OCI-LY3 (cell line): ENCODE data around the gene MED16.

Experiments
- H2AFZ ChIP-seq: fragments of 200-600, 300-600 bp; shearing (Covaris generic); 2 replicates; pipeline ENCODE4 v1.6.0; 2014; ENCODE audit warnings: antibody characterized with exemption, low read depth, low read length
- H3K27ac ChIP-seq: fragments of 200-600, 300-600 bp; sonication (generic); 2 replicates; pipeline ENCODE4 v1.5.1; 2014; ENCODE audit warnings: mild to moderate bottlenecking, low read length, moderate library complexity, mixed read lengths
- H3K27me3 ChIP-seq: fragments of 200-600, 300-600 bp; sonication (generic); 2 replicates; pipeline ENCODE4 v1.6.1; 2014; ENCODE audit warnings: low read depth, low read length, mixed read lengths
- H3K36me3 ChIP-seq: fragments of 200-600, 300-600 bp; sonication (generic); replicated peaks from 2 replicates; pipeline ENCODE3; 2014; ENCODE audit warnings: low read depth, low read length, mixed read lengths
- H3K4me1 ChIP-seq: fragments of 300-600, 200-600 bp; sonication (generic); 2 replicates; pipeline ENCODE4 v1.6.1; 2014; ENCODE audit warnings: low read length, mixed read lengths
- H3K4me2 ChIP-seq: fragments of 200-600, 300-600 bp; sonication (generic); 2 replicates; pipeline ENCODE4 v1.6.1; 2014; ENCODE audit warnings: low read length, mixed read lengths
- H3K4me3 ChIP-seq: fragments of 300-600, 200-600 bp; sonication (generic); 2 replicates; pipeline ENCODE4 v1.5.1; 2014; ENCODE audit warnings: antibody characterized with exemption, mild to moderate bottlenecking, low read length, moderate library complexity
- H3K79me2 ChIP-seq: fragments of 300-600, 200-600 bp; shearing (Covaris generic); 2 replicates; pipeline ENCODE4 v1.6.1; 2014; ENCODE audit warnings: mild to moderate bottlenecking, low read length, mixed read lengths
- H3K9ac ChIP-seq: fragments of 300-600, 200-600 bp; shearing (Covaris generic); 2 replicates; pipeline ENCODE4 v1.6.0; 2014; ENCODE audit warnings: mild to moderate bottlenecking, low read length, moderate library complexity
- H3K9me3 ChIP-seq: fragments of 200-600, 300-600 bp; shearing (Covaris generic); 2 replicates; pipeline ENCODE4 v1.6.1; 2014; ENCODE audit warnings: low read length, mixed read lengths; ENCODE audit not compliant: insufficient read depth
- H4K20me1 ChIP-seq: fragments of 200-600, 300-600 bp; sonication (generic); 2 replicates; pipeline ENCODE4 v1.6.1; 2016; ENCODE audit warnings: low read length, mixed read lengths; ENCODE audit not compliant: insufficient read depth
- CTCF ChIP-seq: fragments of 200-600, 300-600 bp; sonication (generic); IDR thresholded peaks from 2 replicates; pipeline ENCODE4 v1.5.1; 2014; ENCODE audit warnings: antibody characterized with exemption, low read length, low read depth
- EZH2phosphoT487 ChIP-seq: fragments of 200-600 bp; shearing (Covaris generic); IDR thresholded peaks from 2 replicates; pipeline ENCODE4 v1.6.1; 2018; ENCODE audit warnings: antibody characterized with exemption, mixed run types, low read depth

MED16 gene

DNA sequence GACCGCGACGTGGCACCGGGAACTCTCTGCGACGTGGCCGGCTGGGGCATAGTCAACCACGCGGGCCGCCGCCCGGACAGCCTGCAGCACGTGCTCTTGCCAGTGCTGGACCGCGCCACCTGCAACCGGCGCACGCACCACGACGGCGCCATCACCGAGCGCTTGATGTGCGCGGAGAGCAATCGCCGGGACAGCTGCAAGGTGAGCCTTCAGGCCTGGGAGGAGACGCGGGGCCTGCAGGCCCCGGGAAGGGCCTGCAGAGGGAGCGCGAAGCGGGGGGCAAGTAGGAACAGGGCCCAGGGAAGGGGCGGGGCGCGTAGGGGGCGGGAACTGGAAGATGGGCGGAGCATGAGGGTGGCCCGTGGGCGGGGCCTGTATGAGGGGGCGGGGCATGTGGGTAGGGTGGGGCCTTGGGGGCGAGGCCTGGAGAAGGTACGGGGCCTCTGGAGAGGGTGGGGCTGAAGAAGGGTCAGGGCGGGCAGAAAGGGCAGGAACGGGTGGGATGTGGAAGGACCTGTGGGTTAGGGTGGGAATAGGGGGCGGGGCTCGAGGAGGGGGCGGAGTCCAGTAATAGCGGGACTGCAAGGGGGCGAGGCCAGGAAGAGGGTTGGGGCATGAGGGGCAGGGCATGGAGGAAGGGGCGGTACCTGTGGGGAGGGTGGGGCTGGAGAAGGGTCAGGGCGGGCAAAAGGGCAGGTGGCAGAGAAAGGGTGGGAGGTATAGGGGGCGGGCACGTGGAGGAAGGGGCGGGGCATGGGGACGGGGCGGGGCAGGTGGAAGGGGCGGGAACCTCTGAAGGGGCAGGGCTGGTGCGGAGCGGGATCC, 31.0 kb downstream of the MED16 start:
- Histone ChIP-seq H3K27ac (no peak overlapping the region), H2AFZ (no peak overlapping the region), H4K20me1 (no peaks in the 10 kb centered on the region), H3K4me3 (no peak overlapping the region), H3K9me3 (no peaks in the 10 kb centered on the region), H3K79me2 (no peaks in the 10 kb centered on the region), H3K36me3 (peaks cover 3% of the 10 kb centered on the region), H3K4me1 (peaks cover 20% of the 10 kb centered on the region), H3K4me2 (no peak overlapping the region), H3K9ac (no peak overlapping the region), H3K27me3 (no peaks in the 10 kb centered on the region)
- TF ChIP-seq CTCF, result no peak
- TF ChIP-seq EZH2phosphoT487, result no peak

DNA sequence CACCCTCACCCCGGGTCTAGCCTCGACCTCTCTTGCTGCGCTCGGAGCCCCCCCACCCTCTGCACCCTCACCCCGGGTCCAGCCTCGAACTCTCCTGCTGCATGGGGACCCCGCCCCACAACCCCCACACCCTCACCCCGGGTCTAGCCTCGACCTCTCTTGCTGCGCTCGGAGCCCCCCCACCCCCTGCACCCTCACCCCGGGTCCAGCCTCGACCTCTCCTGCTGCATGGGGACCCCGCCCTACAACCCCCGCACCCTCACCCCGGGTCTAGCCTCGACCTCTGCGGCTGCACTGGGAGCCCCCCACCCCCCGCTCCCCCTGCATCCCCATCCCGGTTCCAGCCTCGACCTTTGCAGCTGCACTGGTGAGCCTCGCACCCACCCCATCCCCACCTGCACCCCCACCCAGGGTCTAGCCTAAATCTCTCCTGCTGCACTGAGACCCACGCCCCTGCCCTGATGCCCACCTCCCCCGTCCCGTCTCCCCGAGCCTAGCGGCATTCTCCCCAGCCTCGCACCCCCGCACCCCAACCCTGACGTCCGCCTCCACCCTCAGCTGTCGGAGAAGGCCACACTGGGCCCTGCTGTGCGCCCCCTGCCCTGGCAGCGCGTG, 31.7 kb downstream of the MED16 start:
- Histone ChIP-seq H3K27ac (no peak overlapping the region), H3K27me3 (no peaks in the 10 kb centered on the region), H3K36me3 (peaks cover 3% of the 10 kb centered on the region), H4K20me1 (no peaks in the 10 kb centered on the region), H3K9me3 (no peaks in the 10 kb centered on the region), H3K9ac (no peak overlapping the region), H2AFZ (no peak overlapping the region), H3K4me1 (peaks cover 20% of the 10 kb centered on the region), H3K4me3 (no peak overlapping the region), H3K4me2 (no peak overlapping the region), H3K79me2 (no peaks in the 10 kb centered on the region)
- TF ChIP-seq CTCF (no peak), EZH2phosphoT487 (no peak)

- Histone ChIP-seq H3K4me2 (no peak within 1 kb of the TSS), H4K20me1 (no peaks in the 10 kb centered on the region), H3K9me3 (no peaks in the 10 kb centered on the region), H3K27ac (no peak within 1 kb of the TSS), H3K9ac (no peak within 1 kb of the TSS), H3K4me1 (peaks cover 9% of the 10 kb centered on the region), H2AFZ (no peak within 1 kb of the TSS), H3K79me2 (no peaks in the 10 kb centered on the region), H3K36me3 (no peaks in the 10 kb centered on the region), H3K27me3 (no peaks in the 10 kb centered on the region), H3K4me3 (no peak within 1 kb of the TSS)
- no peak for TF ChIP-seq EZH2phosphoT487
- no peak for TF ChIP-seq CTCF
Observed at GRCh38 chr19:858868-859843, 33.8 kb downstream of the MED16 start, which contains the start of gene CFD. TSS of gene CFD (plus strand) at chr19:859664. CDS start at chr19:859690, 26 bp downstream.

GRCh38 chr19:858284-858683, 34.7 kb downstream of the MED16 start:
- Histone ChIP-seq H3K9ac (no peak overlapping the region), H3K9me3 (no peaks in the 10 kb centered on the region), H3K36me3 (no peaks in the 10 kb centered on the region), H3K27me3 (no peaks in the 10 kb centered on the region), H3K4me1 (0 out of 2 replicates have a peak, but pooled peaks cover 1% of the 10 kb centered on the region), H4K20me1 (no peaks in the 10 kb centered on the region), H3K4me2 (no peak overlapping the region), H3K79me2 (no peaks in the 10 kb centered on the region), H3K27ac (no peak overlapping the region), H3K4me3 (no peak overlapping the region), H2AFZ (no peak overlapping the region)
- TF ChIP-seq EZH2phosphoT487 (no peak), CTCF (no peak)
